Measurements from ENCODE around the gene DYDC2.
"Not testable (repeated sequence)": the region's sequence is repeated elsewhere in the genome, so short reads cannot be mapped to it uniquely, and the experiment has no call there.

The DYDC2 gene, protein sequence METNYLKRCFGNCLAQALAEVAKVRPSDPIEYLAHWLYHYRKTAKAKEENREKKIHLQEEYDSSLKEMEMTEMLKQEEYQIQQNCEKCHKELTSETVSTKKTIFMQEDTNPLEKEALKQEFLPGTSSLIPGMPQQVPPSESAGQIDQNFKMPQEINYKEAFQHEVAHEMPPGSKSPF

DNA sequence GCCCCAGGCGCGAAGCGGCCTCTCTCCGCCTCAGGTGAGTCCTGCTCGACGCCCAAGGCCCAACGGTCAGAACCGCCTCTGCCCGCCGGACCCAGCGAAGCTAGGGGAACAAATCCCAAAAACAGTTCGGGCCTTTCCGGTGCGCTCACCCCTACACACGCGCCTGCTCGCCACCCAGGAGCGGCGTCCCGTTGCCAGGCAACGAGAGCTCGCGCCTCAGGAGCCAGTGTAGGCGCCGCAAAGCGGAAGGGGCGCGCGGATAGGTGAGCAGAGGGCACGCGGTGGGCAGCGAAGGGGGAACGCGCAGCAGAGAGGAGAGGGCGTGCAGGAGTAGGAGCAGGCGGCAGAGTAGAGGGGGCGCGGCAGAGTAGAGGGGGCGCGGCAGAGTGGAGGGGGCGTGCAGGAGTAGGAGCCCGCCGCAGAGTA, at the start of gene DYDC2, which contains the start of gene DYDC1:
DYDC2 (plus strand) TSS at position 219 of the 426 bp plus-strand sequence. CDS start 5,663 bp downstream, outside the sequence.
DYDC1 (minus strand) TSS at position 193 of the 426 bp plus-strand sequence. CDS start 4,154 bp downstream, outside the sequence.
- peak; percentile 67 for DNase-seq (ENCODE audit: low spot score)

DNA sequence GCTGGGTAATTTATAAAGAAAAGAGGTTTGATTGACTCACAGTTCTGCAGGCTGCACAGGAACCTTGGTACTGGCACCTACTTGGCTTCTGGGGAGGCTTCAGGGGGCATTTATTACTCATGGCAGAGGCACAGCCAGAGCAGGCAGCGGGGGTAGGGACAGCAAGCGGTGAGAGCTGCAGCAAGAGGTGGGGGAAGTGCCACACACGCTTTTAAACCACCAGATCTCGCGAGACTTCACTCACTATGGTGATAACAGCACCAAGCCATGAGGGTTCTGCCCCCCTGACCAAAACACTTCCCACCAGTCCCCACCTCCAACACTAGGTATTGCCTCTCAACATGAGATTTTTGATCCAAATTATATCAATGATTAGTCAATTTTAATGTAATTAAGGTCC, 43.1 kb upstream of the DYDC2 start:
- DNase-seq (ENCODE audit: low spot score), result no peak

DNA sequence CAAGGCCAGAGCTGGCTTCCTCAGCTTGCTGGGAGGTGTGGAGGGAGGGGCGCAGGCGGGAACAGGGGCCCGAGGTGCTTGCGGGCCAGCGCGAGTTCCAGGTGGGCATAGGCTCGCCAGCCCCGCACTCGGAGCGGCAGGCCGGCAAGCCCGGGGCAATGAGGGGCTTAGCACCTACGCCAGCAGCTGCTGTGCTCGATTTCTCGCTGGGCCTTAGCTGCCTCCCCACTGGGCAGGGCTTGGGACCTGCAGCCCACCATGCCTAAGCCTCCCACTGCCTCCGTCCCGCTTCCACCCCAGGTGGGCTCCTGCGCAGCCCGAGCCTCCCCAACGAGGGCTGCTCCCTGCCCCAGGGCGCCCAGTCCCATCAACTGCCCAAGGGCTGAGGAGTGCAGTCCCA, 41.2 kb upstream of the DYDC2 start:
- DNase-seq (ENCODE audit: low spot score), result no peak

DNA sequence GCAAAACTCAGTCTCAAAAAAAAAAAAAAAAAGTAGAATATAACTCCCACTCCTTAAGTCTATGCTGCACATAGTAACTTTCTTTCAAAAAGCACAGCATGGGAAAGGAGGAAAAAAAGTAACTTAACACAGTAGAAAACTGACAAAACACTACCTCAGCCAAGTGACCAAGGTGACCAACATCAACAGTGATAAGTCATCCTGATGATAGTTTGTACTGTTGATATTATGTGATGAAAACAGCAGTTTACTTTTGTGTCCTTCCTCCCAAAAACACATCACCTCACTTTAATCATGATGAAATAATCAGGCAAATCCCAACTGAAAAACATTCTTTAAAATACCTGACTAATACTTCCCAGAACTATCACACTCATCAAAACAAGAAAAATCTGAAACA, 37.8 kb upstream of the DYDC2 start:
- DNase-seq (ENCODE audit: low spot score), result no peak

DNA sequence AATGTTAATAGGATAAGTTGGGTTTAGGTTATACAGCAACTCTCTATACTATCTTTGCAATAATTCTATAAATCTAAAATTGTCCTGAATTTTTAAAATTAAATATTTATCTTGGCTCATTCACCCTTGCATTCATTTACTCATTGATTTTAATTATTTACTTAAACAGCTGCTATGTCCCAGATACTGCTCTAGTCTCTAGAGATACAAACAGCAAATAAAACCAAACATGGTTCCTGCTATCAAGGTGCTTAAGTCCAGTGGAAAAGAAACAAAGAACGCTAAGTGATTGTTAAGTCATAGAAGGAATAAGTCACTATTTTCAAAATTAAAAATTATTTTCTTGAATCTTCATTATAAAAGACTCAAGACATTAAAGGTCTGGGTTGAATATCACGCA, 37.3 kb upstream of the DYDC2 start:
- no peak for DNase-seq (ENCODE audit: low spot score)

DNA sequence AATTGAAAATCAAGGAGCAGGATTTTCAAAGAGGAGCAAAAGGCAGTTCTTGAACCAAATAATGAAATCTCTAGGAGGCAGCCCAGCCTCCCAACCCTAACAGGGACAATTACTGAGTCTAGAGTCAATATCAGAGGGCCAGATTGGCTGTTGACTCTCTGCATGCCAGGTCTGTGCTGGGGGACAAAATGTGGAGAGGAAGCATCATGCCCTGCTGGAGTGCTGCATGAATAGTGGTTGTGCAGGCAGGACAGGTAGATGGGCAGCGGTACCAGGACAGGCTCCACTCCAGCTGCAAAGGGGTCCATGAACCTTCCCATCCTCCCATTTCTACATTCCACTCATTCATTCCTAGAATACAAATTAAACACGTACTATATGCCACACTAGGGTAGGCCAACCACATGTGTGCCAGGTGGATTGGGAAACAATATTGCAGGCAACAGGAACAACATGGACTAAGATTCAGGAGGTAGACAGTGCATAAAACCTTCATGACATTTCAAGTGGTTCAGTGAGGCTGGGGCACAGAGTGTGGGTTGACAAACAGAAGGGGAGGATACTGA, 36.8 kb upstream of the DYDC2 start:
- DNase-seq (ENCODE audit: low spot score), result no peak

DNA sequence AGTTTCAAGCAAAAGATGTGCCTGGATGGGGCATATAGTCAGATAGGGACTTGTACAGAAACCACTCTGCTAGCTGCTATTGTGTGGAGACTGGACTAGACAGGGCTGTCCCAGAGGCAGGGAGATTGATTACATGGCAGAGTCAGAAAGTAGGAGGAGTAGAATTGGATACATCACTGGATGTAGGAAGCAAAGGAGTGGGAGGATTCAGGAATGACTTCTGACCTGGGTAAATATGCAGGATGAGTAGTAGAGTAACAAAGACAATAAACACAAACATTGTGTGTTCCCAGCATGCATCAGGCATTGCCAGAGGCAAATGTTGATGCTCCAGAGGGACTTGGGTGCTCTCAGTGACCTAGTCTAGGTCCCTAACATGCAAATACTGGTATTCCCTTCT, 36.2 kb upstream of the DYDC2 start:
- DNase-seq (ENCODE audit: low spot score), result no peak

DNA sequence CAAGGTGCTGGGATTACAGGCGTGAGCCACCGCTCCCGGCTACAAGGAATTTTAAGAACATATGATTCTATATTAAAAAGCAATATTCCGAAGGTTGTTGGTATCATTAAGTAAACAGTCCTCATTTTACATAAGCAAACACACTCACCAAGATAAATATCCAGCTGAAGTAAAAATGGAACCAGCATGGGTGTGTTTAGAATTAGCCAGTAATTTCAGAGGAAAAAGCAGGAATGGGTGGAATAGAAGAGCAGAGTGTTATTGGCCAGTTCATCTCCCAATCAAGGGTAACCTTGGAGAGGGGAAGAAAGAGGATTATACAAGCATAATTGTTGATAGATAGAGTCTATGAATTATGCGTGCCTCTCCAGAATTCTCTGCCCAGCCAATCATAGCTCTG, 35.4 kb upstream of the DYDC2 start:
- DNase-seq (ENCODE audit: low spot score), result no peak

DNA sequence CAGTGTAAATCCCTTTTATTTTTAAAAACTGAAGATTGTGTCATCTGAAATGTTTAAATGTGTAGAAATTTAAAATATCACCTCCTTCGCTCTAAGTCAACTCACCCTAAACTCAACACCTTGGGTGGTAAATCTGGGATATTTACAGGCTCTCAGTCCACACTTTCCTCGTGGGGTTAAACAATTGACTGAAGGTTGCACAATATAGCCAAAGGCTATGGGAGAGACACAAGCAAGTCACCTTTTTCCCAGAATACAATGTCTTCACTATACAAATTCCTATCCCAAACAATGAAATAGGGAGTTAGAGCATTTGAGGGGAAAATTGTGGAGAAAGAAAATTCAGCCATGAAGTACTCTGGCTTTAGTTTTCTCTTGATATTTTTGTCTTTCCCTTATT, 34.4 kb upstream of the DYDC2 start:
- DNase-seq (ENCODE audit: low spot score), result no peak

DNA sequence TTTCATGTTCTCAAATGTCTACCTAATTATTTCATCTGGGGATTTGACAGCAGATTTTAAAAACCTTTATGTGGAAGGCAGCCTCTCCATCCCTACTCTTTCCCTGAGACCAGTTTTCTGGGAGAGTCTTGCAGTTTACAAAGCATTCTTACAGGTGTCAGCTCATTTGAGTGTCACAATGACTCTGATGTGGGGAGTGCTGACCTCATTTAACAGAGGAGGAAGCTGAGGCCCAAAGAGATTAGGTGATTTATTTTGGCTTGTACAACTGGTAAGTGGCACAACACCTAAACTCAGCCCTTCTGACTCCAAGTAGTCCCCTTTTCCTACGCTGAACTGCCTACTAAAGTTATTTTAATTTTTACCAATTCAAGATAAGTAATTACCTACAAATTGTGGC, 33.9 kb upstream of the DYDC2 start:
- DNase-seq (ENCODE audit: low spot score), result no peak

DNA sequence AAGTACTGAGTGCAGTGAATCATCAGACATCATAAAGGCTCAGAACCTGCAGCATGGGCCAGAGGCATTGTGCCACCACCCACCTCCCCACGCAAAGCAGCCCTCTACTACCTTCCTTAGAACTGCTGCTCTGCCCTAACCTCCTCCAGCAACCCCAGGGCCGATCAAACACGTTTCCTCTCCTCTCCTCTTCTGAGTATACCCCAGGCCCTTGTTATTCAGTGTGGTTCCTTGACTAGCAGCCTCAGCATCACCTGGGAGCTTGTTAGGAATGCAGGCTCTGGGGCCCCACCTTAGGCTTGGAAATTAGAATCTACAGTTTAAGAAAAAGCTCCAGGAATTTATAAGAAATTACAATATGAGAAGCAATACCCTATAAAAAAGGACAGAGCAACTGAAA, 33.3 kb upstream of the DYDC2 start:
- no peak for DNase-seq (ENCODE audit: low spot score)

DNA sequence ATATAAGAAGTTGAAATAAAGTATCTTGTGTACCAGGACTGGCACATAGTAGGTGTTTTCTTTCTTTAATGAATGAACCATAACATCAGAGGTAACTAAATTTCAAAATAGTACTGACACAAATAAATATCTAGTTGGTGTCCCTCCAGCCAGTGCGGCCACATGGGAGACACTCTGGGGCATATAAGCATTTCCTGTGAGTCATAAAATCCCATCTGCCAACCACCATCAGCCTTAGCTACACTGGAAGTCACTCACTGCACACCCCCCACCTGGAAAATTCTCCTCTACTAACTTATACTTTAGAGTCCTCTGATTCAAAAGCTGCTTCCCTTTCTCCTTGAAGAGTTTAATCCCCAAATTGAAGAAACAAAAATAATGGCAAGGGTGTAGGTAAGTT, 32.5 kb upstream of the DYDC2 start:
- DNase-seq (ENCODE audit: low spot score), result peak; percentile 53

DNA sequence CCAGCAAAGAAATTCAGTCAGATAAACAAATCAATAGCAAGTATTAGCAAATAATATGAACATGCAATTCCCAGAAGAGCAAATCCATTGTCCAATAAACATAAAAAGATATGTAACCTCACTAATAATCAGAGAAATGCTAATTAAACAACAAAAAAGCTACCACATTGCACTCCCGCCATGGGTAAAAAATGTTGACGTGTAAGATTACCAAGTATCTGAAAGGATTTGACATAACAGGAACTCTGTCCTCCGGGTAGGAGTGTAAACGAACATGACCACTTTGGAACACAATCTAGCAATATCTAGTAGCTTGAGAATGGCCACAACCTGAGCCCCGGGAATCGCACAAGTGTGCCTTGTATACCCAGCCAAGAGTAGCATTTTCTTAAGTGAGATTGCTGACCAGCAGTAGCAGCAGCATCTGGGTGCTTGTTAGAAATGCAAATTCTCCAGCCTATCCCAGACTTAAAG, 31.7 kb upstream of the DYDC2 start:
- no peak for DNase-seq (ENCODE audit: low spot score)

DNA sequence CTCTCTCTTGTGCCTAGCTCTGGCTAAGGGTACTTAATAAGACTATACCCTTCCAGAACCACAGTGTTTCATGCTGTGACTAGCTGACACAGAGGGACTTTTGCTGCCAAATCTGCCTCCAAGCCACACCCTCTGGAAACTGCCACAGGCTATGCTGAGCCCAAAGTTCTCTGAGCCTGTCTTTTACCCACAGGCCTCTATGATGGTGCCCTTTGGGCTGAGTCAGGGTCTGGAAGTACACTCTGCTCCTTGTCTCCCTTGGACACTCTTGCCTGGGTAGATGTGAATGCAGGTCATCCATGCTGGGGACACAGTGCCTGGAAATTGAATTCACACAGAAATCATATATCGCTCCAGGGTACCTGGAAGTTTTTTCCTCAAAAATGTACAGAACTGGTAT, 22.6 kb upstream of the DYDC2 start:
- DNase-seq (ENCODE audit: low spot score), result no peak

DNA sequence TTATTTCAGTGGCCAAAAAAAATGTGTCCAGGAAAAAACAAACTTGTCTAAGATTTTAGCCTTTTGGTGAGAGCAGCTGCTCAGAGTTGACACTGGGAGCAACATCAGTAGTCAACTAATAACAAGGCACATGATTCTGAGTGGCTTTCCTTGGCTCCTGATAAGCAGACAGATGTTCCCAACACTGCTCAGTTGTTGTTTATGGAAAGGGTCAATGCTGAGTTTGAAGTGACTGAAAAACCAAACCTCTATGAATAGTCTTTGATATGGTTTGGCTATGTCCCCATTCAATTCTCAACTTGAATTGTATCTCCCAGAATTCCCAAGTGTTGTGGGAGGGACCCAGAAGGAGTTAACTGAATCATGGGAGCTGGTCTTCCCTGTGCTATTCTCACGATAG, 12.3 kb upstream of the DYDC2 start:
- no peak for DNase-seq (ENCODE audit: low spot score)

DNA sequence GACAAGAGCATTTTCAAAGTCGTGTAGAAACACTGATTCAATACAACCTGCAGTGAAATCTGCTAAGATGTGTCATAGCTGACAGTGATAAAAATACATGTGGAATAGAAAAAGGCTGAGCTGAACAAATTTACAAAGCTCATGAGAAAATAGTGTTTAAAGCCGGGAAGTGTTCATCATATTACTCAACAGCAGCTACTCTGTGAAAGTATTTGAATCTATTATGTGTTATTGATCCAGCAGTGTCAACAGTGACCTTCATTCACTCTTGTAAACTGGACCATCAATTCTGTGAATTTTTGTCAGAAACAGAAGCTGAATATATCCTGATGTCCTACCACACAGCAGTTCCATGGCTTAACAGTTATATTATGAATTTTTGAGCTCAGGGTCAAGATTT, 11.7 kb upstream of the DYDC2 start:
- DNase-seq (ENCODE audit: low spot score), result no peak

DNA sequence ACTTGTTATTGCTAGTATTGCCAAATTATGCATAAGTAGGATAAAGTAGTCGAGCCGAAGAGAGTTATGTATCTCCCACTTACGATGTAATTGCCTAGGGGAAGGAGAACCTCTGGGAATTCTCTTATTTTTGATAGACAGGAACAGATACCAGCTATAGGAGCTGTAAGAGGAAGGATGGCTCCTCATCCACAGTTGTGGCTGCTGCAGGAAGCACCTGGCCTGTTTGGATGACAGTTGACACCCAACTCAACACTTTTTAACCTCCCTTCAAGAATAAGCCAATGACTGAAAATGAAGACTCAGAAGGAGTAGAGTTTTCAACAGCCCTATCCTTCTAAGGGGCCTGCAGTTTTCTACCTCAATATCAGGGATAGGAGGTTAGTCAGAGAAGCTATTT, 6.3 kb upstream of the DYDC2 start:
- DNase-seq (ENCODE audit: low spot score), result no peak

DNA sequence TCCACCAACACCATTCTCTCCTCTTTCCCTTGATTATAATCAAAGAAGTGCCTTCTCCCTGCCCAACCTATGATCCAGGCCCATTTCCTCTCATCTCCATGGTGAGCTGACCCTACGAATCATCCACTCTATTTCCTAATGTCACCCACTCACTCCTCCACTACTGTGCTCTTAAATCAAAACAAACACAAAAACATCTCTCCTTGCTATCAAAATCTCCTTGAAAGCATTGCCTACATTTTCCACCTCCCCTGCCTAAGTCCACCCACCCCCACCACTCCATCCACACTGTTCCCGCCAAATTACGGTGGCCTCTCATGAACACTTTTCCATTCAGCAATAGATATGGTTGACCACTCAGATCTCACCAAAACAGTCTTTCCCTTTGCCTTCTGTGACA, 5.4 kb upstream of the DYDC2 start:
- DNase-seq (ENCODE audit: low spot score), result no peak

DNA sequence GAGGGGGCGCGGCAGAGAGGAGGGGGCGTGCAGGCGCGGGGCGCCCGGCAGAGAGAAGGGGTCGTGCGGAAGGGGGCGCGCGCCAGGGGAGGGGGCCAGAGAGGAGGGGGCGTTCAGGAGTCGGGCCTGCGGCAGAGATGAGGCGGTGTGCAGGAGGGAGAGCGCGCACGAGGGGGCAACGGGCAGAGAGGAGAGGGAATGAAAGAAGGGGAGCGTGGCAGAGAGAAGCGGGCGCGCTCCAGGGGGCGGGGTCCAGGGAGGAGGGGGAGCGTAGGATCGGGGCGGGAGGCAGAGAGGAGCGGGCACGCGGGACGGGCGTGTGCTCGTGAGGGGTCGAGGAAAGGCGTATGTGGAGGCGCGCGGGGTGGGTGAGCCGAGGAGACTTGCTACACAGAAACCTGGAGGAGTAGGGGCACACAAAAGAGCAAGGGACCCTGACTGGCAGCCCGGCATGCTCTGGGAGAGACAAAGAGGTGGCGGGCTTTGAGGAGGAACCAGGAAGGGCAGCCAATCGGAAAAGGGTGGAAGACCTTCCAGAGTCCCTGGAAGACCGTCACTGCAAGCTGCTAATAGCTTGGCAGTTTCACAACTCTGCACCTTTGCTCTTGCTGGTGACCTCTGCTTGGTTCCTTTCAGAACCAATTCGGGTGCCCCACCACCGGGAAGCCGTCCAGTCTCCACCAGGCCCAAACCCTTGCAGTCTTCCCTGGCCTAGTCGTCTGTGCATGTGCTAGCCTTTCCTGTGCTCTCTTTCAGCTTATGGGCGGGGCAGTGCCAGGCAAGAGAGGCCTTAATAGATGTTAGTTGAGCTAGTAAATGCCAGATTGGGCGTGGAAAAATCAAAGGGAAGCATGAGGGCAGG, 639 bp downstream of the DYDC2 start:
- DNase-seq (ENCODE audit: low spot score), result peak; percentile 17

DNA sequence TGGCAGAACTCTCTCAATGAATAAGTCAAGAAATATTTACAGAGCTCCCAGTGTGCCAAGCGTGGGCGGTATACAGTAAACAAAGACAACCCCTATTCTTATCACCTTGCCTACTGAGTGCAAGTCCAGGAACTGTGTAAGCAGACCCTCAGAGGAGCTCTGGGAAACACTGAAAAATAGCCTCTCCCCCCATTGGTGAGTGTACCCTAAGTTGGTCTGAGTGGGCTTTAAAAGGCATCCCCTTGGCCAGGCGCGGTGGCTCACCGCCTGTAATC, 1.2 kb downstream of the DYDC2 start:
- DNase-seq (ENCODE audit: low spot score), result no peak

DNA sequence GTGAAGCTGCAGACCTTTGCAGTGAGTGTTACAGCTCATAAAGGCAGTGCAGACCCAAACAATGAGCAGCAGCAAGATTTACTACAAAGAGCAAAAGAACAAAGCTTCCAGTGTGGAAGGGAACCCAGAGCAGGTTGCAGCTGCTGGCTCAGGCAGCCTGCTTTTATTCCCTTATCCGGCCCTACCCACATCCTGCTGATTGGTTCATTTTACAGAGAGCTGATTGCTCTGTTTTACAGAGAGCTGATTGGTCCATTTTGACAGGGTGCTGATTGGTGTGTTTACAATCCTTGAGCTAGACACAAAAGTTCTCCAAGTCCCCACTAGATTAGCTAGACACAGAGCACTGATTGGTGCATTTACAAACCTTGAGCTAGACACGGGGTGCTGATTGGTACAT, 2.3 kb downstream of the DYDC2 start:
- not testable (repeated sequence) for DNase-seq (ENCODE audit: low spot score)

DNA sequence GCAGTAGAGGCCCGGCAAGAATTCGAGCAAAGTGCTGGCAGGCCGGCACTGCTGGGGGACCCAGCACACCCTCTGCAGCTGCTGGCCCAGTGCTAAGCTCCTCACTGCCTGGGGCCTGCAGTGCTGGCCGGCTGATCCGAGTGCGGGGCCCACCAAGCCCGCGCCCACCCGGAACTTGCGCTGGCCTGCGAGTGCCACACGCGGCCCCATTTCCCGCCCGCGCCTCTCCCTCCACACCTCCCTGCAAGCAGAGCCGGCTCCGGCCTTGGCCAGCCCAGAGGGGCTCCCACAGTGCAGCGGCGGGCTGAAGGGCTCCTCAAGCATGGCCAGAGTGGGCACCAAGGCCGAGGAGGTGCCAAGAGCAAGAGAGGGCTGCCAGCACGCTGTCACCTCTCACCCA, 3.1 kb downstream of the DYDC2 start:
- no peak for DNase-seq (ENCODE audit: low spot score)

DNA sequence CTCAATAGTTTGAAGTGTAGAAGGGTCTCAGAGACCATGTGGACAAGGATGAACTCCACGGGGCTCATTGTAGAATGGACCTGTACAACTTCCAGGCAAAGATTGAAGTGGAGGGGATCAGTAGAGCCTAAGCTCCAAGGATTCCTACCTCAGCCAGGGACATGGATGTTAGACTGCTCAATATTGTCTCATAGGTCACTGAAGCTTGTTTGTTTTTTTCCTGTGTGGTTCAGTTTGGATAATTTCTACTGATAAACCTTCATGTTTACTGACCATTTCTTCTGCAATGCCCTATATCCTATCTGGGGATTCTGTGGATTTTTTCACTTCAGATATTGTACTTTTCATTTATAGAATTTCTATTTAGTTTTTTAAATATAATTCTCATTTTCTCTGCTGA, 8.9 kb downstream of the DYDC2 start:
- no peak for DNase-seq (ENCODE audit: low spot score)

DNA sequence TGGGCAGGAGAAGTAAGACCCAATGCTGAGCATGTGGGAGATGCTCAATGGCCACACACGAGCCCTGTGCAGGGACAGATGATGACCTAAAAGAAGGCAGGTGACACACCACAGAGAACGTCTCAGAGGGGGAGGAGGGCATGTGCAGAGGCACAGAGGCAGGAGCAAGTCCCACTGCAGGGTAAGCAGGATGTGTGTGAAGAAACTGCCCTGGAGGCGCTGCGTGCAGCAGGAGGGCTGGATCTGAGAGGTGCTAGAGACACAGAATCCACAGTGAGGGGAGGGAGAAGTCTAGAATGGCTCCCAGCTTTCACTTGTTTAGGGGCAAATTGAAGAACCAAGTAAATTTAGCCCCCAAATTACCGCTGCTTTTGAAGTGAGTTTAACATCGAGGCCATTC, 14.9 kb downstream of the DYDC2 start:
- DNase-seq (ENCODE audit: low spot score), result no peak

Measured in kidney tubule cell (primary cell).